SK-N-SH (cell line): Measurements from ENCODE around the gene ARHGAP8. TPM values are rescaled to one million over a fixed set of nuclear protein-coding genes. Genes with fewer than 3 reads are reported as not detected.

Experiments used
- CTCF ChIA-PET: fragments of 300-600, 350-600 bp; formaldehyde crosslinking; extraction: SDS; loops from one replicate; lab custom pipeline; 2021; lab: Yijun Ruan, JAX
- POLR2A ChIA-PET: fragments of 350-600 bp; sonication (Branson Sonifier 250); formaldehyde crosslinking; extraction: SDS; loops from one replicate; lab custom pipeline; 2020; ENCODE audit warnings: antibody characterized with exemption, inconsistent platforms; lab: Yijun Ruan, JAX
- DNase-seq: peaks from one replicate; pipeline ENCODE4 v3.0.0; 2012
- H2AFZ ChIP-seq: fragments of 200-600 bp; sonication (generic); 2 replicates; pipeline ENCODE4 v1.8.1; 2016; ENCODE audit warnings: antibody characterized with exemption, mild to moderate bottlenecking, low read depth
- H3F3A ChIP-seq: fragments of 200-600 bp; sonication (generic); replicated peaks from 2 replicates; pipeline ENCODE3; 2016; ENCODE audit warnings: antibody characterized with exemption, mild to moderate bottlenecking; ENCODE audit not compliant: insufficient read depth
- H3K27ac ChIP-seq, 2 experiments: fragments of 200-500 bp in 1 of 2; fragments of 200-600 bp in 1 of 2; sonication (Bioruptor generic) in 1 of 2; sonication (generic), shearing (Covaris generic) in 1 of 2; 2 replicates each; pipeline versions ENCODE4 v1.5.1 to v1.6.1; 2014 to 2016; ENCODE audit warnings: low read depth in 2 of 2, inconsistent platforms in 1 of 2, low read length in 1 of 2, mild to moderate bottlenecking in 1 of 2, mixed read lengths in 1 of 2
- H3K27me3 ChIP-seq: fragments of 200-600 bp; sonication (generic), shearing (Covaris generic); 2 replicates; pipeline ENCODE4 v1.6.1; 2016; ENCODE audit warnings: mixed run types; ENCODE audit not compliant: insufficient read depth
- H3K36me3 ChIP-seq, 2 experiments: fragments of 200-500 bp in 1 of 2; fragments of 200-600 bp in 1 of 2; sonication (Bioruptor generic) in 1 of 2; sonication (generic) in 1 of 2; replicated peaks in 1 of 2; 2 replicates each; pipeline versions ENCODE3 to v1.5.1; 2014 to 2016; ENCODE audit warnings: low read length in 1 of 2, mild to moderate bottlenecking in 1 of 2; ENCODE audit not compliant: insufficient read depth in 2 of 2, control insufficient read depth in 1 of 2
- H3K4me1 ChIP-seq, 2 experiments: fragments of 200-500 bp in 1 of 2; fragments of 200-600 bp in 1 of 2; sonication (Bioruptor generic) in 1 of 2; sonication (generic), shearing (Covaris generic) in 1 of 2; 2 replicates each; pipeline versions ENCODE4 v1.5.1 to v1.6.1; 2014 to 2016; ENCODE audit warnings: low read depth in 1 of 2, low read length in 1 of 2, mixed run types in 1 of 2; ENCODE audit not compliant: insufficient read depth in 2 of 2, control insufficient read depth in 1 of 2
- H3K4me2 ChIP-seq: fragments of 200-600 bp; sonication (generic), shearing (Covaris generic); 2 replicates; pipeline ENCODE4 v1.6.1; 2017; ENCODE audit warnings: mixed run types
- H3K4me3 ChIP-seq, 2 experiments: fragments of 200-500 bp in 1 of 2; fragments of 200-600 bp in 1 of 2; sonication (Bioruptor generic) in 1 of 2; sonication (generic), shearing (Covaris generic) in 1 of 2; 2 replicates each; pipeline versions ENCODE4 v1.5.1 to v1.8.1; 2014 to 2016; ENCODE audit warnings: low read depth in 2 of 2, inconsistent platforms in 1 of 2, low read length in 1 of 2, mild to moderate bottlenecking in 1 of 2, mixed read lengths in 1 of 2, moderate library complexity in 1 of 2
- H3K79me2 ChIP-seq: fragments of 200-600 bp; sonication (generic); 2 replicates; pipeline ENCODE4 v1.8.1; 2017; ENCODE audit warnings: mild to moderate bottlenecking; ENCODE audit not compliant: insufficient read depth
- H3K9ac ChIP-seq: fragments of 200-600 bp; sonication (generic); 2 replicates; pipeline ENCODE4 v1.6.1; 2017; ENCODE audit warnings: mixed run types
- H3K9me2 ChIP-seq: fragments of 200-600 bp; sonication (generic); 2 replicates; pipeline ENCODE4 v1.6.1; 2017; ENCODE audit warnings: mixed run types
- H3K9me3 ChIP-seq: fragments of 200-600 bp; sonication (generic); 2 replicates; pipeline ENCODE4 v1.6.1; 2017; ENCODE audit warnings: mixed run types, mild to moderate bottlenecking, moderate library complexity
- H4K20me1 ChIP-seq: fragments of 200-600 bp; sonication (generic); 2 replicates; pipeline ENCODE4 v1.6.1; 2017; ENCODE audit warnings: mild to moderate bottlenecking, mixed run types; ENCODE audit not compliant: insufficient read depth
- CTCF ChIP-seq: fragments of 200-600 bp; sonication (generic); IDR thresholded peaks from 2 replicates; pipeline ENCODE4 v1.6.1; 2017; ENCODE audit warnings: antibody characterized with exemption, mild to moderate bottlenecking, moderate library complexity
- ELF1 ChIP-seq: IDR thresholded peaks from 2 replicates; pipeline ENCODE4 v1.4.0; 2012
- EZH2phosphoT487 ChIP-seq: fragments of 200-600 bp; sonication (generic); IDR thresholded peaks from 2 replicates; pipeline ENCODE4 v1.6.1; 2017; ENCODE audit warnings: low read depth, mixed run types, mild to moderate bottlenecking, antibody characterized with exemption, moderate library complexity, borderline replicate concordance
- FOSL2 ChIP-seq: IDR thresholded peaks from 2 replicates; pipeline ENCODE4 v1.4.0; 2012; ENCODE audit warnings: low read depth, mild to moderate bottlenecking, moderate library complexity, borderline replicate concordance
- MXI1 ChIP-seq: IDR thresholded peaks from 2 replicates; pipeline ENCODE4 v1.6.1; 2012; ENCODE audit warnings: mild to moderate bottlenecking, low read depth, low read length, improper control_type of control experiment
- NFIC ChIP-seq: IDR thresholded peaks from 2 replicates; pipeline ENCODE4 v1.4.0; 2012; ENCODE audit warnings: borderline replicate concordance
- RAD21 ChIP-seq: IDR thresholded peaks from 2 replicates; pipeline ENCODE4 v1.6.1; 2012; ENCODE audit warnings: mild to moderate bottlenecking, low read length
- RCOR1 ChIP-seq: fragments of 150-350 bp; IDR thresholded peaks from 2 replicates; pipeline ENCODE4 v1.6.1; 2017; ENCODE audit warnings: antibody characterized with exemption, low read length
- SIN3A ChIP-seq: IDR thresholded peaks from 2 replicates; pipeline ENCODE4 v1.6.1; 2012; ENCODE audit warnings: low read depth, mild to moderate bottlenecking, low read length, moderate library complexity, borderline replicate concordance
- SMC3 ChIP-seq: IDR thresholded peaks from 2 replicates; pipeline ENCODE4 v1.6.1; 2012; ENCODE audit warnings: low read depth, low read length, improper control_type of control experiment
- TCF12 ChIP-seq: IDR thresholded peaks from 2 replicates; pipeline ENCODE4 v1.4.0; 2012
- TEAD4 ChIP-seq: IDR thresholded peaks from 2 replicates; pipeline ENCODE4 v1.4.0; 2012; ENCODE audit warnings: mild to moderate bottlenecking, borderline replicate concordance; ENCODE audit not compliant: insufficient read depth
- USF1 ChIP-seq: IDR thresholded peaks from 2 replicates; pipeline ENCODE4 v1.4.0; 2012; ENCODE audit warnings: low read depth, borderline replicate concordance
- WGBS: methylation state at CpG from one replicate; pipeline ENCODE4 v1.1.6; 2017; ENCODE audit warnings: low lambda C conversion rate; 5-methylcytosine and 5-hydroxymethylcytosine counted together
- polyA plus RNA-seq, 3 experiments: library from polyadenylated mRNA; depleted of rRNA; stranded (reverse); fragments of >200 nt; gene quantifications; 2 replicates each; pipeline ENCODE4 v1.2.3, GENCODE V29; 2012
- TF ChIP-seq, protein P1 (sequence below): IDR thresholded peaks from 2 replicates; pipeline ENCODE4 v1.4.0; 2012; ENCODE audit warnings: low read depth, borderline replicate concordance

ARHGAP8 gene
- polyA plus RNA-seq, 1 of the 3 experiments (the other 2 are of a cell fraction), result 0.08 TPM

- TF ChIP-seq, protein P1, sequence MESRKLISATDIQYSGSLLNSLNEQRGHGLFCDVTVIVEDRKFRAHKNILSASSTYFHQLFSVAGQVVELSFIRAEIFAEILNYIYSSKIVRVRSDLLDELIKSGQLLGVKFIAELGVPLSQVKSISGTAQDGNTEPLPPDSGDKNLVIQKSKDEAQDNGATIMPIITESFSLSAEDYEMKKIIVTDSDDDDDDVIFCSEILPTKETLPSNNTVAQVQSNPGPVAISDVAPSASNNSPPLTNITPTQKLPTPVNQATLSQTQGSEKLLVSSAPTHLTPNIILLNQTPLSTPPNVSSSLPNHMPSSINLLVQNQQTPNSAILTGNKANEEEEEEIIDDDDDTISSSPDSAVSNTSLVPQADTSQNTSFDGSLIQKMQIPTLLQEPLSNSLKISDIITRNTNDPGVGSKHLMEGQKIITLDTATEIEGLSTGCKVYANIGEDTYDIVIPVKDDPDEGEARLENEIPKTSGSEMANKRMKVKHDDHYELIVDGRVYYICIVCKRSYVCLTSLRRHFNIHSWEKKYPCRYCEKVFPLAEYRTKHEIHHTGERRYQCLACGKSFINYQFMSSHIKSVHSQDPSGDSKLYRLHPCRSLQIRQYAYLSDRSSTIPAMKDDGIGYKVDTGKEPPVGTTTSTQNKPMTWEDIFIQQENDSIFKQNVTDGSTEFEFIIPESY, result no peak
- TF ChIP-seq, all 33 proteins: peak for 0
Observed at GRCh38 chr22:44805711-44806110, 53.3 kb downstream of the ARHGAP8 start (continued).

- no peak overlapping the region for H3K9ac ChIP-seq
- CTCF ChIA-PET, result interaction anchor here (0.6 to 4.0 kb wide), 3 partner anchors 13 to 430 kb away, joined by 3 to 21 read pairs (median 3); no protein-coding TSS in a partner anchor
- TF ChIP-seq USF1 (no peak), RCOR1 (no peak), ELF1 (no peak), SMC3 (no peak), FOSL2 (no peak), SIN3A (no peak), MXI1 (no peak), TCF12 (no peak), NFIC (no peak), EZH2phosphoT487 (no peak), TEAD4 (no peak), RAD21 (no peak), CTCF (no peak)
- TF ChIP-seq, all 33 proteins: peak for 0
- Histone ChIP-seq H2AFZ (no peak overlapping the region), H3K4me3 (no peak overlapping the region), H3K36me3 (no peaks in the 10 kb centered on the region), H3K9me2 (no peaks in the 10 kb centered on the region), H3F3A (no peaks in the 10 kb centered on the region), H3K27ac (no peak overlapping the region), H3K4me1 (no peaks in the 10 kb centered on the region), H3K27me3 (peaks cover 10% of the 10 kb centered on the region; the same call in 1 of the 2 replicates), H3K4me2 (no peak overlapping the region), H3K79me2 (no peaks in the 10 kb centered on the region), H3K9me3 (no peaks in the 10 kb centered on the region), H4K20me1 (no peaks in the 10 kb centered on the region)
- POLR2A ChIA-PET, result no interaction called here
- no peak for DNase-seq
- WGBS, result 66% methylated on average over 6 of the region's 7 CpGs
Observed at GRCh38 chr22:44807232-44807631, 54.9 kb downstream of the ARHGAP8 start.
